WERI-Rb-1 (cell line): Measurements from ENCODE around the gene WIPI1.

ENCODE experiments used
- DNase-seq: peaks from one replicate; pipeline ENCODE4 v3.0.0-alpha.2; 2020
- H3K27ac ChIP-seq: fragments of 250-450 bp; sonication (Bioruptor Pico); 2 replicates; pipeline ENCODE4 v1.5.1; 2020; ENCODE audit warnings: mild to moderate bottlenecking, moderate library complexity
- H3K27me3 ChIP-seq: fragments of 250-450 bp; sonication (Bioruptor Pico); 2 replicates; pipeline ENCODE4 v1.5.1; 2021; ENCODE audit warnings: mild to moderate bottlenecking, low read depth, moderate library complexity; ENCODE audit not compliant: insufficient read depth, severe bottlenecking
- H3K36me3 ChIP-seq: fragments of 250-450 bp; sonication (Bioruptor Pico); 2 replicates; pipeline ENCODE4 v1.5.1; 2020; ENCODE audit warnings: mild to moderate bottlenecking, moderate library complexity
- H3K4me3 ChIP-seq: 2 replicates; pipeline ENCODE4 v1.5.1; 2011; ENCODE audit warnings: low read depth, mild to moderate bottlenecking, control low read depth, low read length
- H3K9me3 ChIP-seq: fragments of 250-450 bp; sonication (Bioruptor Pico); 2 replicates; pipeline ENCODE4 v1.5.1; 2021; ENCODE audit warnings: mild to moderate bottlenecking, moderate library complexity; ENCODE audit not compliant: severe bottlenecking
- CTCF ChIP-seq: IDR thresholded peaks from 2 replicates; pipeline ENCODE4 v1.5.1; 2011; ENCODE audit warnings: low read depth, mild to moderate bottlenecking, control low read depth, inconsistent platforms, low read length

The WIPI1 gene

GRCh38 chr17:68482576-68483041 lies 25.3 kb upstream of the WIPI1 start:
- no peaks in the 10 kb centered on the region for H3K27me3 ChIP-seq
- H3K9me3 ChIP-seq: no peaks in the 10 kb centered on the region
- H3K27ac ChIP-seq: no peak overlapping the region
- no peak overlapping the region for H3K4me3 ChIP-seq
- DNase-seq: no peak
- H3K36me3 ChIP-seq: no peaks in the 10 kb centered on the region
- no peak for TF ChIP-seq CTCF

GRCh38 chr17:68480885-68481284 lies 23.6 kb upstream of the WIPI1 start:
- TF ChIP-seq CTCF: no peak
- no peaks in the 10 kb centered on the region for H3K36me3 ChIP-seq
- no peaks in the 10 kb centered on the region for H3K9me3 ChIP-seq
- no peaks in the 10 kb centered on the region for H3K27me3 ChIP-seq
- no peak overlapping the region for H3K4me3 ChIP-seq
- no peak for DNase-seq
- no peak overlapping the region for H3K27ac ChIP-seq

- TF ChIP-seq CTCF: no peak
- Histone ChIP-seq H3K36me3 (no peaks in the 10 kb centered on the region), H3K27me3 (no peaks in the 10 kb centered on the region), H3K4me3 (no peak overlapping the region), H3K27ac (no peak overlapping the region), H3K9me3 (no peaks in the 10 kb centered on the region)
- DNase-seq: no peak
Observed at GRCh38 chr17:68470961-68471360, 13.7 kb upstream of the WIPI1 start.

GRCh38 chr17:68468788-68469187 lies 11.5 kb upstream of the WIPI1 start:
- no peak overlapping the region for H3K4me3 ChIP-seq
- no peak overlapping the region for H3K27ac ChIP-seq
- no peaks in the 10 kb centered on the region for H3K27me3 ChIP-seq
- peak; percentile 35 for DNase-seq
- H3K9me3 ChIP-seq: no peaks in the 10 kb centered on the region
- H3K36me3 ChIP-seq: no peaks in the 10 kb centered on the region
- TF ChIP-seq CTCF: no peak

- Histone ChIP-seq H3K9me3 (no peaks in the 10 kb centered on the region), H3K27ac (no peak overlapping the region), H3K27me3 (no peaks in the 10 kb centered on the region), H3K4me3 (no peak overlapping the region), H3K36me3 (no peaks in the 10 kb centered on the region)
- no peak for DNase-seq
- TF ChIP-seq CTCF: no peak
Observed at GRCh38 chr17:68468334-68468733, 11.0 kb upstream of the WIPI1 start.
